Myocyte (in vitro differentiated cells): ENCODE measurements around the gene PIK3R1. TPM values are rescaled to one million over a fixed set of nuclear protein-coding genes. Genes with fewer than 3 reads are reported as not detected.

Experiments used
- DNase-seq: peaks from one replicate; pipeline ENCODE4 v3.0.0-alpha.2; 2012; ENCODE audit warnings: low read depth
- polyA plus RNA-seq: library from polyadenylated mRNA; unstranded; fragments of >200 nt; gene quantifications from one replicate; pipeline ENCODE4 v1.2.1, GENCODE V29; 2012; ENCODE audit warnings: missing spikeins
- total RNA-seq: library from RNA; depleted of rRNA; stranded (reverse); fragments of >200 nt; gene quantifications from 2 replicates; pipeline ENCODE4 v1.2.3, GENCODE V29; 2014

Gene PIK3R1
- total RNA-seq, result 13.8 and 27.1 TPM in 2 replicates
- polyA plus RNA-seq, result 5.3 TPM

DNA sequence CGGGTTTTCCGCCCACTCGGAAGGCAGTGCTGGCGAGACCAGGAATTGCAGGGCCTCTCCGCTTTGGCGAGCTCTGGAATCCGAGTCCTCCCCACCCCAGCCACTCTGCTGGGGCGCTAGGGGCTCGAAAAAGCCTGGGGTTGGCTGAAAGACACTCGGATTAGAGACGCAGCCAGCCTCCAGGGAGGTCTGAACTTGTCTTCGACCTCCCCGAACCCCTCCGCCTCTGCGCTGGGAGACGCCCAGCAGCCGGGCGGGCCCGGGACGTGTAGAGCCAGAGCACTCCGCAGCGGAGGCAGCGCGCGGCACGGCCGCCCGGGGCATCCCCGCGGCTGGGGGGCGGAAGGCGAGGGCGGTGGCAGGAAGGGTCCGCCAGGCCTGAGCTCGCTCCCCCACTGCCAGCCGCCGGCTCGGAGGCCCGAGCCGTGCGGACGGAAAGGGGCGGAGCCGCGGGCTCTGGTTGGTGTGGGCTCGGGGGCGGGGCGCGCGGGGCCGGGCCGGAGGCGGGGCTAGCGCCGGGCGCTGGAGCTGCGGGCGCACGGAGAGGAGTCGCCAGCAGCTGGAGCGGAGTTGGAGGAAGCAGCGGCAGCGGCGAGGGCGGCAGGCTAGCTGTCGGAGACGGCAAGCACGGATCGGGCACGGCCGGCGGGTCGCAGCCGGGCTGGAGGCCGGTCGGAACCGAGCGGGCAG is at the start of gene PIK3R1:
Gene PIK3R1 (plus strand): TSS at position 549 of the 690 bp plus-strand sequence. CDS start 10,920 bp downstream, outside the sequence.
- peak; percentile 96 for DNase-seq

DNA sequence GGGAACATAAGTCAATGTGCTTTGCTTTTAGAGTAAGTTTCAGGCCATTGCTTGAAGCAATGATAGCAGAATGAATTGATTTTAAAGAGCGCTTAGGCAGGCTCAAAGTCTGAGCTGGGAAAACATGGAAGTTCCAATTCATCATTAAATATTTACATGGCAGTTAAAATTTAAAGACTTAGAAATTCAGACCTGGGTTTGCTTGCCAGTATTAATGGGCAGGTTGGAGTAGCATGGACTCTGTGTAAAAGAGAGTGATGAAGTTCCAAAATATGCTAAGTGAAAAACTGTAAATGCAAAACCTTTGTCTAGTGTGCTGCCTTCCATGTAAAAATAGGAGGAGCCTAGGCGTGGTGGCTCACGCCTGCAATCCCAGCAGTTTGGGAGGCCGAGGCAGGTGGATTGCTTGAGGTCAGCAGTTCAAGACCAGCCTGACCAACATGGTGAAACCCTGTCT is 48.3 kb upstream of the PIK3R1 start:
- DNase-seq, result no peak

DNA sequence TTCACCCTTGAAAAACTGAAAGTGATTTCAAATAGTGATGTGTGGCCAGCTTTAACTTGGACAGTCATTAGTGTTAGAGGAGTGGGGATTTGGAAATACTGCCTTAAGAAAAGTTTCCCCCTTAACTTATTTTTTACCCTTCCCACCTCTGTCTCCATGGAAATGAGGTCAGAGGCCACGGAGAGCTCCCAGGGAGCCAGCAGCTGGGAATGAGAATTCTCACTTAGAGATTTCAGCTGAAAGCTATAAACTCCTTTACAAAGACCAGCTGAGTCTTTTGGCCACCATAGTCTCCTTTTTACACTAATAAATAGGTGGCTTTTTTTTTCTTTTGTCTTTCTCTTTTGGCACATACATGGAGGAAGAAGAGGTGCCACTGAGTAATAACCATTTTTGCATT is 45.7 kb upstream of the PIK3R1 start:
- peak; percentile 48 for DNase-seq

DNA sequence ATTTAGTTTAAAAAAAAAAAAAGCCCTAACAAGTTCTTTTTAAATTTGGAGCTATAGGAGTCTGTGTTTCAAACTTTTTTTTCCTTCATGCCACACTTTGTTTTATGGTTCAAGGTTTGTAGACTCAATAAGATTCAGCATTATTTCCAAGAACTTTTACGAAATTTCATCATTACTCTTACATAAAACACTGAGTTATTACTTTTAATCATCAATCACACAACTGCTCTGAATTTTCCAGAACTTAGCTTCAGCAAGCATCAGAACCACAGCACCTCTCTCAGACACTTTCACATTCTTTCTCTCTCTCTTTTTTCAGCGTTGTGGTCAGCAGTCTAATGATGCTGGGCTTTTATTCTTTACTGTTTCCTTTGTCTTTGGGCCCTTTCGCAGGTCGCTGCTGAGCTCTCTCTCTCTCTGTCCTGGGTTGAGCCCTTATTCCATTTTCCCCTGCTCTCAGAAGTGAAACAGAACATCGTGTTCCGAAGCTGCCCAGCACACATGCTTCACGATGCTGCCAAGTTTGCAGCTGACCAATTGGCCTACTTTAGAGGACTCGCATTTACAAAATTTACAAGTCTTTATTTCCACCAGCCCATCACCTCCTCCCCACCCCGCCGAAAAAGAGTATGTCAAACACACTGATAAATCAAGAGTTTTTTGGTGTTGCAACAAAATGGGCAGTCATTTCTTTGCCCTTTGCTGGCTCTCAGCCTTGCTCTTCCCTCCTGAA is 44.6 kb upstream of the PIK3R1 start:
- DNase-seq, result peak; percentile 43

DNA sequence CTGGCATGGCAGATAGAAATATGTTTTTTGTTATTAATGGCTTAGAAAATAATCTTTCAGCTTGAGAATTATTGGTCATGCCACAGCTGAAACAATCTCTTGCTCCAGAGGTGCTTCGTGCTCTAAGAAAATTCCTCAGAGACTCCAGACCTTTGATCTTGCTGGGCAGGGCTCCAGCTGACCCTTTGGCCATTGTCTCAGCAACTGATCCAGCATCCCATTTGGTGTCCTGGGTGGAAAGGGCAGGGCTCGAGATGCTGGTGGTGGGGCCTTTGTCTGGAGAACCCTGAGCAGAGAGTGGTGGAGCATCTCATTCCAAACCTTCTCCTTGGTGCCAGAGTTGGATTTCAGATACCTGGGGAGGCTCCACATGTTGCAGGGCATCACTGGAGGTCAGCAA is 43.2 kb upstream of the PIK3R1 start:
- no peak for DNase-seq

DNA sequence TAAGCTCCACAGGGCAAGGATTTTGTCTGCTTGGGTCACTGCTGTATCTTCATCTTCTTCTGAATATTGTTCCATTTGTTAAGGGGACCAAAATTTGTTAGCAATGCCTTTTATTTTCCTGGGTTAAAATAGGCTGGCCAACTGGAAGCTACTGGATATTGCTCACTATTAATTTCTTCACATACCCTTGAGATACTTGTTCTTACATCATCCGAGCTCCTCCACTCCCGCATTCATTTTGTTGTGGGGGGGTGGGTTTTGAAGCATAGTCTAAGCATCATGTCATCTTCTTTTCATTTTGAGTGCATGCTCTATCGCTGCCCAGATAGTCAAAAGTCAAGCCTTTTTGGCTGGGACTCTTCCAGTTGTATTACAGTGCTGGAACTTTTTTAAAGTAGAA is 42.5 kb upstream of the PIK3R1 start:
- DNase-seq, result no peak

DNA sequence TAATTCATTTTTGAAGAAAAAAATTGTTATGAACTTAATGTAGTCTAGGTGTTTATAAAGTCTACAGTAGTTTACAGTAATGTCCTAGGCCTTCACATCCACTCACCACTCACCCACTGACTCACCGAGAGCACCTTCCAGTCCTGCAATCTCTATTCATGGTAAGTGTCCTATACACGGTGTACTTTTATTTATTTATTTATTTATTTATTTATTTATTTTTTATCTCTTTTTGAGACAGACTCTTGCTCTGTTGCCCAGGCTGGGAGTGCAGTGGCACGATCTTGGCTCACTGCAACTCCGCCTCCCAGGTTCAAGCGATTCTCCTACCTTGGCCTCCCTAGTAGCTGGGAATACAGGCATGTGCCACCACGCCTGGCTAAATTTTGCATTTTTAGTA is 39.3 kb upstream of the PIK3R1 start:
- DNase-seq, result no peak

- no peak for DNase-seq
These were observed 38.6 kb upstream of the PIK3R1 start for GRCh38 chr5:68176802-68177479.

- DNase-seq, result no peak
These were observed 37.9 kb upstream of the PIK3R1 start for GRCh38 chr5:68177676-68178075.

GRCh38 chr5:68178579-68178978 is 37.0 kb upstream of the PIK3R1 start:
- DNase-seq, result peak; percentile 17

DNA sequence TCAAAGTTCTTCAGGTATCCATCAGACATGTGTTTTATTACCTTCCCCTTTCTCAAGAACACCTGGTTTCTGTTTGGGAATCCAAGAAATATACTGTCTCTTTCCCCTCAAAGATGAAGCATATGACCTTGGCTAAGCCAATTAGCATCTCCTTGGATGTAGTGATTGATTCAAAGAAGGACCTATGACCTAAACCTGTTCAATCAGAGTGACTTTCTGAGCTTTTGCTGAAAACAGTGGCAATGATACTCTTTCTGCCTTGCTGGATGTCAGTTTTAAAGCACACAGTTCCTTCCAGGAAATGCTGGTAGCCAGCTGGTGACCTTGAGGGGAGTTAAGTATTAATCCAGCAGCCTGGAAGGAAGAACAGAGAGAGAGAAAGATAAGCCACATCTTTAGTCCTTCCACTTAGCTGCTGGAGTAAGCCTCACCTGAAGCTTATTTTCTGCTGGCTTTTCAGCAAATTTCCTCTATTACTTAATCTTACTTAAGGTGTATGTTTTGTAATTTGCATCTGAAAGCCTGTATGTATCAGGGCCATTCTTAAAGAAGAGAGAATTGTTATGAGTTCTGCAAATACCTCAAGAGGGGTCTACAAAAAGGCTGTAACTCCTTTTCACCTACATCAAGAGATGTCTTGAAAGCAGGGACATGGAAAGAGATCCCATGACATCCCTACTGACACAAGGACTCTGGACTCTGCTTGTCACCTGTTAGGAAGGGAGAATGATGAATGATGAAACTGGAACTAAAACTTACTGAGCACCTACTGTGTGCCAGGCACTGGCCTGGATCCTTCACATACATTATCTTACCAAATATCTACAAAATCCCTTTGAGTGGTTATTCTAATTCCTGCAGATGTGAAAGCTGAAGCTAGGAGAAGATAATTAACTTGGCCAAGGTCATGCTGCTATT is 35.2 kb upstream of the PIK3R1 start:
- DNase-seq, result no peak

- DNase-seq, result no peak
These were observed 34.4 kb upstream of the PIK3R1 start for GRCh38 chr5:68181039-68181599.

DNA sequence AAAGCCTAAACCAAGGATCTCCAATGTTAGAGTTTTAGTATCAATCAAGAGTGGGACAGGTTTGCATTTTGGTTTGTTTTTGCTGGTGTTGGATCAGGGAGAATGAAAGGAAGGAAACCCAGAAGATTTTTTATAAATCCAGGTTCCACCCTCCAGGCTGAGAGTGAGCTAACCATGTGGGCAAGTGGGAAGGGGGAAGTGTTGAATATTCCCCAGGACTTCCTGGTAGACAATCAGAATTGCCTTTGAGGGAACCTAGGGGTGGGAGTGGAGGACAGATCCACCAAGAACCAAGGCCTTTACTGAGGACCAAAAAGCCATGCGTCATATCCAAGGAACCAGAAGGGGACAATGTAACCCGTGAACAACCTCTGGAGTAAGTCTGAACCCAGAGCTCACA is 33.5 kb upstream of the PIK3R1 start:
- DNase-seq, result no peak

- DNase-seq, result no peak
These were observed 33.0 kb upstream of the PIK3R1 start for GRCh38 chr5:68182534-68182933.

- DNase-seq, result peak; percentile 22
These were observed 28.1 kb upstream of the PIK3R1 start for GRCh38 chr5:68187268-68188055.

GRCh38 chr5:68189171-68189570 is 26.4 kb upstream of the PIK3R1 start:
- DNase-seq, result no peak

GRCh38 chr5:68189613-68190012 is 25.9 kb upstream of the PIK3R1 start:
- no peak for DNase-seq

DNA sequence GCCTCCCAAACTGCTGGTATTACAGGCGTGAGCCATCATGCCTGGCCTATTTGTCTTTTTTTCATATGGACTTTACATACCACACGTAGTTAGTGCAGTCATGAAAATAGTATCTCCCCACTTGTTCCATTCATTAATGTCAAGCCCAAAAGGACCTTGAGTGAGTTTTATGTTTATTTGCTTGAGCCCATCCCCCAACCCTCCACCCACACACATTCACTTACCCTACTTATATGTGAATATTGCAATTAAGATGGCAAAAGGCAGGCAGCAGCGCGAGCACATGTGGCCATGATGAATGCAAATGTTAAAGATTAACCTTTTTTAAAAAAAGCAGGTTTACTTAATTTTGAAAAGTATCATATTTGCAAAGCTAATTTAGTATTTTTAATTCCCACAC is 24.9 kb upstream of the PIK3R1 start:
- DNase-seq, result no peak

DNA sequence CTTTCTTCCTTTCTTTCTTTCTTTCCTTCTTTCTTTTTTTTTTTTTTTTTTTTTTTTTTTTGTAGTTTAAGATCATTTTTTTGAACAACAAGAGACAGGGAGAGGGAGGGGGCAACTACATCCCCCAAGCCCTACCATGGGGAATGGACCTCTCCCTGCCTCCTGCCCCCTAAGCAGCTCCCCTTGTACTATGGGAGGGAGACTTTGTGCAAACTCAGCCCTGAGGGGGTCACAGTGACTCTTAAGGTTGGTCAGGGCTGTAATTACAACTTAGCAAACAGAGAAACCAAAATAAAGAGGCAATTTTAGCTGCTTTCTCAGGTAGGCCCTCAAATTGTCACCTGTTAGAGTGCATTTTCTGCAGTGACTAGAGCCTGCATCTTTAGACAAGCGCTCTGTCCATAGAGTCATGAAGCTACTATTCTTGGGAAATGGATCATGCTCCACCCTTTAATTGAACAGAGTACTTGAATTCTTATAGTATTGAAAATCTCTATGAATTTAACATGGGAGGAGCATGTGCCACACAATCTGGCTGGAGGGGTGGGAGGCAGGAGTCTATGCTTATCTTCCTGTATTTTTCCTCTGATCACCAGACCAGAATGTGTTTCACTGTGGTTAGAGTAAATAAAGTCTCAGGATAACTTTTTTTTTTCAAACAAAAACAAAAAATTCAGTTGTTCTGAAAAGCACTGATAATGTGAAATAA is 24.3 kb upstream of the PIK3R1 start:
- DNase-seq, result no peak
